Loucy (cell line): Measurements from ENCODE around the gene RBKS.

ENCODE experiments used
- H2AFZ ChIP-seq: fragments of 200-600 bp; sonication (generic); 2 replicates; pipeline ENCODE4 v1.6.0; 2016; ENCODE audit warnings: antibody characterized with exemption, mild to moderate bottlenecking, low read length, moderate library complexity
- H3F3A ChIP-seq: fragments of 200-600 bp; 2 replicates; pipeline ENCODE4 v1.6.0; 2016; ENCODE audit warnings: antibody characterized with exemption, low read depth, mild to moderate bottlenecking
- H3K27me3 ChIP-seq: fragments of 200-600 bp; sonication (generic); 2 replicates; pipeline ENCODE4 v1.6.1; 2014; ENCODE audit warnings: low read length, mild to moderate bottlenecking; ENCODE audit not compliant: insufficient read depth, poor library complexity, severe bottlenecking
- H3K36me3 ChIP-seq: fragments of 200-600 bp; sonication (generic); 2 replicates; pipeline ENCODE4 v1.6.1; 2016; ENCODE audit warnings: low read length; ENCODE audit not compliant: insufficient read depth
- H3K4me1 ChIP-seq: fragments of 200-600 bp; sonication (generic); 2 replicates; pipeline ENCODE4 v1.5.1; 2014; ENCODE audit warnings: low read length, mild to moderate bottlenecking; ENCODE audit not compliant: insufficient read depth, poor library complexity, severe bottlenecking
- H3K4me2 ChIP-seq: fragments of 200-600 bp; sonication (generic); 2 replicates; pipeline ENCODE4 v1.6.0; 2014; ENCODE audit warnings: antibody characterized with exemption, low read length, low read depth, mild to moderate bottlenecking; ENCODE audit not compliant: poor library complexity, severe bottlenecking
- H3K4me3 ChIP-seq: fragments of 200-600 bp; sonication (generic); 2 replicates; pipeline ENCODE4 v1.5.1; 2014; ENCODE audit warnings: low read length, mild to moderate bottlenecking, mixed read lengths; ENCODE audit not compliant: poor library complexity, severe bottlenecking
- H3K79me2 ChIP-seq: fragments of 200-600 bp; sonication (generic); 2 replicates; pipeline ENCODE4 v1.6.1; 2014; ENCODE audit warnings: low read length; ENCODE audit not compliant: insufficient read depth
- H3K9ac ChIP-seq: fragments of 200-600 bp; sonication (generic); 2 replicates; pipeline ENCODE4 v1.6.0; 2014; ENCODE audit warnings: mild to moderate bottlenecking, low read depth, low read length, moderate library complexity; ENCODE audit not compliant: poor library complexity, severe bottlenecking
- H3K9me2 ChIP-seq: fragments of 200-600 bp; sonication (generic); replicated peaks from 2 replicates; pipeline ENCODE4 v1.6.1; 2016; ENCODE audit warnings: low read depth, low read length, mixed read lengths
- H3K9me3 ChIP-seq: fragments of 200-600 bp; sonication (generic); 2 replicates; pipeline ENCODE4 v1.6.1; 2014; ENCODE audit warnings: mild to moderate bottlenecking, antibody characterized with exemption, low read length, low read depth; ENCODE audit not compliant: insufficient read depth
- H4K20me1 ChIP-seq: fragments of 200-600 bp; sonication (generic); 2 replicates; pipeline ENCODE4 v1.6.0; 2014; ENCODE audit warnings: antibody characterized with exemption, low read length, mild to moderate bottlenecking; ENCODE audit not compliant: insufficient read depth, poor library complexity, severe bottlenecking
- EZH2phosphoT487 ChIP-seq: fragments of 200-600 bp; IDR thresholded peaks from 2 replicates; pipeline ENCODE4 v1.6.1; 2018; ENCODE audit warnings: antibody characterized with exemption, mild to moderate bottlenecking, moderate library complexity, borderline replicate concordance
- TF ChIP-seq, protein P1 (sequence below): fragments of 200-600 bp; sonication (generic); conservative IDR thresholded peaks from 2 replicates; pipeline ENCODE4 v1.5.1; 2014; ENCODE audit warnings: mild to moderate bottlenecking, antibody characterized with exemption, low read length

The RBKS gene

DNA sequence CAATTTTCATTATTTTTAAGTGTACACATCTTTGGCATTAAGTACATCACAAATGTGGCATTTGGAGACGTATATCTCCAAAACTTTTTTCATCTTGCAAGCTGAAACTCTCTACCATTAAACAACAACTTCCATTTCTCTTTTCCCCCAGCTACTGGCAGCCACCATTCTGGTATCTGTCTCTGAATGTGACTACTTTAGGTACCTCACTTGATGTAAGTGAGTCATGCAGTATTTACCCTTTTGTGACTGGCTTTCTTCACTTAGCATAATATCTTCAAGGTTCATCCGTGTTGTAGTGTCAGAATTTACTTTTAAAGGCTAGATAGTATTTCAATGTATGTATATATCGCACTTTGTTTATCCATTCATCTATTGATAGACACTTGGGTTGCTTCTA is 17.4 kb upstream of the RBKS start:
- no peaks in the 10 kb centered on the region for H3K27me3 ChIP-seq
- no peaks in the 10 kb centered on the region for H3K4me1 ChIP-seq
- TF ChIP-seq, protein P1, sequence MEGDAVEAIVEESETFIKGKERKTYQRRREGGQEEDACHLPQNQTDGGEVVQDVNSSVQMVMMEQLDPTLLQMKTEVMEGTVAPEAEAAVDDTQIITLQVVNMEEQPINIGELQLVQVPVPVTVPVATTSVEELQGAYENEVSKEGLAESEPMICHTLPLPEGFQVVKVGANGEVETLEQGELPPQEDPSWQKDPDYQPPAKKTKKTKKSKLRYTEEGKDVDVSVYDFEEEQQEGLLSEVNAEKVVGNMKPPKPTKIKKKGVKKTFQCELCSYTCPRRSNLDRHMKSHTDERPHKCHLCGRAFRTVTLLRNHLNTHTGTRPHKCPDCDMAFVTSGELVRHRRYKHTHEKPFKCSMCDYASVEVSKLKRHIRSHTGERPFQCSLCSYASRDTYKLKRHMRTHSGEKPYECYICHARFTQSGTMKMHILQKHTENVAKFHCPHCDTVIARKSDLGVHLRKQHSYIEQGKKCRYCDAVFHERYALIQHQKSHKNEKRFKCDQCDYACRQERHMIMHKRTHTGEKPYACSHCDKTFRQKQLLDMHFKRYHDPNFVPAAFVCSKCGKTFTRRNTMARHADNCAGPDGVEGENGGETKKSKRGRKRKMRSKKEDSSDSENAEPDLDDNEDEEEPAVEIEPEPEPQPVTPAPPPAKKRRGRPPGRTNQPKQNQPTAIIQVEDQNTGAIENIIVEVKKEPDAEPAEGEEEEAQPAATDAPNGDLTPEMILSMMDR, result no peak
- TF ChIP-seq EZH2phosphoT487, result no peak
- H2AFZ ChIP-seq, result no peak overlapping the region
- no peak overlapping the region for H3K4me2 ChIP-seq
- H3F3A ChIP-seq, result no peaks in the 10 kb centered on the region
- H3K9ac ChIP-seq, result no peak overlapping the region
- no peaks in the 10 kb centered on the region for H3K9me3 ChIP-seq
- H3K79me2 ChIP-seq, result no peaks in the 10 kb centered on the region
- H4K20me1 ChIP-seq, result no peaks in the 10 kb centered on the region
- H3K9me2 ChIP-seq, result no peaks in the 10 kb centered on the region
- H3K4me3 ChIP-seq, result no peak overlapping the region
- H3K36me3 ChIP-seq, result no peaks in the 10 kb centered on the region

DNA sequence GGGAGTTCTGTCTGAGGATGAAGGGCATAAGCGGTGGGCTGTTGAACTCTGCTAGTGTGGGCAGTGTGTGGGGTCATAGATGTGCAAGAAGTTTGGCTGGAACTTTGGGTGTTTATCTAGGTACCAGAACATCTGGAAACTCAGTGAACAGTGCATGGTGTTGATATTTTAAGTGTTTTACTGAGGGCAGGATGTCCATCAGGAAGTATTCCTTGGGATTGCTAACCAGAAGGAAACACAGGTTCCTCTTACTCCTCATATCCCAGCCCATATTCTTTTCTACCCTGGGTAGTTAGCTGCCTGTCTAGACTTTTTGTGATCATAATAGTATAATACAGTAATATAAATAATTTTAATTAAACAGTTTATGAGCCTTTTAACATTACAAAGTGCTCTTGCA is 15.9 kb upstream of the RBKS start:
- Histone ChIP-seq H3F3A (no peaks in the 10 kb centered on the region), H3K27me3 (no peaks in the 10 kb centered on the region), H3K9ac (no peak overlapping the region), H3K9me3 (no peaks in the 10 kb centered on the region), H4K20me1 (no peaks in the 10 kb centered on the region), H3K36me3 (no peaks in the 10 kb centered on the region), H3K79me2 (no peaks in the 10 kb centered on the region), H3K9me2 (no peaks in the 10 kb centered on the region), H3K4me1 (peaks cover 3% of the 10 kb centered on the region), H3K4me3 (no peak overlapping the region), H2AFZ (no peak overlapping the region), H3K4me2 (no peak overlapping the region)
- TF ChIP-seq EZH2phosphoT487, result no peak
- TF ChIP-seq, protein P1, result no peak

DNA sequence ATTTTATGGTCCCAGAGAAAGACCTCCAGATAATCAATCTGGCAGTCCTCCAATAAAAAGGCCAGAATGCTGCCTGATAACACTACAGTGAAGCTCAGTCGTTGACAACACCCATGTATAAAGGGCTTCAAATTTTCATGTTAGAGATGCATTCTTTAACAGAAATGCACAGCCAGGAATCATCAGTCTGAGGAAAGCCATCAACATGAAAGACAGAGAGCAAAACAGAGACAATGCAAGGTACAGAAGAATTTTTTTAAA is 14.1 kb upstream of the RBKS start:
- Histone ChIP-seq H4K20me1 (no peaks in the 10 kb centered on the region), H3K36me3 (no peaks in the 10 kb centered on the region), H3K9me3 (no peaks in the 10 kb centered on the region), H3K4me2 (no peak overlapping the region), H3K79me2 (no peaks in the 10 kb centered on the region), H3K4me3 (no peak overlapping the region), H3K9ac (no peak overlapping the region), H2AFZ (no peak overlapping the region), H3K27me3 (no peaks in the 10 kb centered on the region), H3K4me1 (peaks cover 6% of the 10 kb centered on the region), H3K9me2 (no peaks in the 10 kb centered on the region), H3F3A (no peaks in the 10 kb centered on the region)
- no peak for TF ChIP-seq EZH2phosphoT487
- TF ChIP-seq, protein P1, result no peak
